ENCODE measurements around the gene CPXM2. TPM values are rescaled to one million over a fixed set of nuclear protein-coding genes. Genes with fewer than 3 reads are reported as not detected.

Gene CPXM2
- total and polyA plus RNA-seq, 10 of the 15 experiments (the other 5 are each of a cell fraction or from before 2014, with no cell fraction given): 0.08 to 1.1 (median 0.58) TPM

DNA sequence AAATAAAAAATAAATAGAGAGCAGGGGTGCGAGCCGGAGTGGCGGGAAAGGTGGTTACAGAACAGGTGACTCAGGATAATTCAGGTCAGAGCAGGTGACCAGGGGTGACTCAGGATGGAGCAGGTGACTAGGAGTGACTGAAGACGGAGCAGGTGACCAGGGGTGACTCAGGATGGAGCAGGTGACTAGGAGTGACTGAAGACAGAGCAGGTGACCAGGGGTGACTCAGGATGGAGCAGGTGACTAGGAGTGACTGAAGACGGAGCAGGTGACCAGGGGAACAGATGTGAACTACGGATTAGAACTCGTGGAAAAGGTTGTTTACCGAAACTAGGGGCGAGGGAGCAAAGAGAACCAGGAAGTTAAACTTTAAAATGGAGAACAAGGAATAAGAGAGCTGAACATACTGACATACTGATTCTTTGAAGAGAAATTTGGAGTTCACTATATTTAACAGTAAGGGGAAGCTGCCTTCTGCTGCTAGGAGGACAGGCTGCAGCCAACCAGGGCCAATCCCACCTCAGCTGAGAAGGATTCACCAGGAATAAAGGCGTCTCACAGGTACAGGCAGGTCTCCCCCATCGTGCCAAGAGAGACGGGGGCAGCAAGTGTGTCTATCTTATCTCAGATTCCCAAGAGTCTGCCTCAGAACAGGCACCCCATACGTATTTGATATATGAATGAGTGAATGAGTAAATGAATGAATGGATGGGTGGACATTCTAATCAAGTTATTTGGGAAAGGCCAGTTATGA, 101.3 kb downstream of the CPXM2 start:
- POLR2A ChIA-PET: no interaction called here
- H3K36me3 ChIP-seq (ENCODE audit: control insufficient read depth in 2 of 2, insufficient read depth in 2 of 2, low read length in 1 of 2): no peaks in the 10 kb centered on the region
- H2AFZ ChIP-seq (ENCODE audit: control insufficient read depth, low read depth, low read length): no peak overlapping the region
- no peaks in the 10 kb centered on the region; a peak in 1 of 4 replicates for H3K27me3 ChIP-seq (replicated peaks in 1 of 2; ENCODE audit: control insufficient read depth in 2 of 2, insufficient read depth in 2 of 2, low read length in 1 of 2)
- no peak for TF ChIP-seq YY1 (IDR thresholded peaks at IDR 0.05; ENCODE audit: low read depth, low read length)
- TF ChIP-seq SMAD5 (IDR thresholded peaks at IDR 0.05; ENCODE audit: low read depth): no peak
- no peak for TF ChIP-seq ZNF217 (IDR thresholded peaks at IDR 0.05)
- TF ChIP-seq NR2C2 (IDR thresholded peaks at IDR 0.05; ENCODE audit: borderline replicate concordance, control insufficient read depth, insufficient read length, low read depth): no peak
- TF ChIP-seq HCFC1 (IDR thresholded peaks at IDR 0.05; ENCODE audit: low read length): no peak
- no peak for TF ChIP-seq MYB (IDR thresholded peaks at IDR 0.05; ENCODE audit: borderline replicate concordance, low read depth, low read length)
- TF ChIP-seq, protein P1, sequence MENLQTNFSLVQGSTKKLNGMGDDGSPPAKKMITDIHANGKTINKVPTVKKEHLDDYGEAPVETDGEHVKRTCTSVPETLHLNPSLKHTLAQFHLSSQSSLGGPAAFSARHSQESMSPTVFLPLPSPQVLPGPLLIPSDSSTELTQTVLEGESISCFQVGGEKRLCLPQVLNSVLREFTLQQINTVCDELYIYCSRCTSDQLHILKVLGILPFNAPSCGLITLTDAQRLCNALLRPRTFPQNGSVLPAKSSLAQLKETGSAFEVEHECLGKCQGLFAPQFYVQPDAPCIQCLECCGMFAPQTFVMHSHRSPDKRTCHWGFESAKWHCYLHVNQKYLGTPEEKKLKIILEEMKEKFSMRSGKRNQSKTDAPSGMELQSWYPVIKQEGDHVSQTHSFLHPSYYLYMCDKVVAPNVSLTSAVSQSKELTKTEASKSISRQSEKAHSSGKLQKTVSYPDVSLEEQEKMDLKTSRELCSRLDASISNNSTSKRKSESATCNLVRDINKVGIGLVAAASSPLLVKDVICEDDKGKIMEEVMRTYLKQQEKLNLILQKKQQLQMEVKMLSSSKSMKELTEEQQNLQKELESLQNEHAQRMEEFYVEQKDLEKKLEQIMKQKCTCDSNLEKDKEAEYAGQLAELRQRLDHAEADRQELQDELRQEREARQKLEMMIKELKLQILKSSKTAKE (IDR thresholded peaks at IDR 0.05; ENCODE audit: low read depth, poor library complexity, severe bottlenecking): no peak
- no peak for TF ChIP-seq ZNF384 (IDR thresholded peaks at IDR 0.05; ENCODE audit: borderline replicate concordance, low read depth, low read length)
- TF ChIP-seq, protein P2, sequence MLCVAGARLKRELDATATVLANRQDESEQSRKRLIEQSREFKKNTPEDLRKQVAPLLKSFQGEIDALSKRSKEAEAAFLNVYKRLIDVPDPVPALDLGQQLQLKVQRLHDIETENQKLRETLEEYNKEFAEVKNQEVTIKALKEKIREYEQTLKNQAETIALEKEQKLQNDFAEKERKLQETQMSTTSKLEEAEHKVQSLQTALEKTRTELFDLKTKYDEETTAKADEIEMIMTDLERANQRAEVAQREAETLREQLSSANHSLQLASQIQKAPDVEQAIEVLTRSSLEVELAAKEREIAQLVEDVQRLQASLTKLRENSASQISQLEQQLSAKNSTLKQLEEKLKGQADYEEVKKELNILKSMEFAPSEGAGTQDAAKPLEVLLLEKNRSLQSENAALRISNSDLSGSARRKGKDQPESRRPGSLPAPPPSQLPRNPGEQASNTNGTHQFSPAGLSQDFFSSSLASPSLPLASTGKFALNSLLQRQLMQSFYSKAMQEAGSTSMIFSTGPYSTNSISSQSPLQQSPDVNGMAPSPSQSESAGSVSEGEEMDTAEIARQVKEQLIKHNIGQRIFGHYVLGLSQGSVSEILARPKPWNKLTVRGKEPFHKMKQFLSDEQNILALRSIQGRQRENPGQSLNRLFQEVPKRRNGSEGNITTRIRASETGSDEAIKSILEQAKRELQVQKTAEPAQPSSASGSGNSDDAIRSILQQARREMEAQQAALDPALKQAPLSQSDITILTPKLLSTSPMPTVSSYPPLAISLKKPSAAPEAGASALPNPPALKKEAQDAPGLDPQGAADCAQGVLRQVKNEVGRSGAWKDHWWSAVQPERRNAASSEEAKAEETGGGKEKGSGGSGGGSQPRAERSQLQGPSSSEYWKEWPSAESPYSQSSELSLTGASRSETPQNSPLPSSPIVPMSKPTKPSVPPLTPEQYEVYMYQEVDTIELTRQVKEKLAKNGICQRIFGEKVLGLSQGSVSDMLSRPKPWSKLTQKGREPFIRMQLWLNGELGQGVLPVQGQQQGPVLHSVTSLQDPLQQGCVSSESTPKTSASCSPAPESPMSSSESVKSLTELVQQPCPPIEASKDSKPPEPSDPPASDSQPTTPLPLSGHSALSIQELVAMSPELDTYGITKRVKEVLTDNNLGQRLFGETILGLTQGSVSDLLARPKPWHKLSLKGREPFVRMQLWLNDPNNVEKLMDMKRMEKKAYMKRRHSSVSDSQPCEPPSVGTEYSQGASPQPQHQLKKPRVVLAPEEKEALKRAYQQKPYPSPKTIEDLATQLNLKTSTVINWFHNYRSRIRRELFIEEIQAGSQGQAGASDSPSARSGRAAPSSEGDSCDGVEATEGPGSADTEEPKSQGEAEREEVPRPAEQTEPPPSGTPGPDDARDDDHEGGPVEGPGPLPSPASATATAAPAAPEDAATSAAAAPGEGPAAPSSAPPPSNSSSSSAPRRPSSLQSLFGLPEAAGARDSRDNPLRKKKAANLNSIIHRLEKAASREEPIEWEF (IDR thresholded peaks at IDR 0.05; ENCODE audit: insufficient replicate concordance, low read depth, low read length): no peak
- TF ChIP-seq, protein P3, sequence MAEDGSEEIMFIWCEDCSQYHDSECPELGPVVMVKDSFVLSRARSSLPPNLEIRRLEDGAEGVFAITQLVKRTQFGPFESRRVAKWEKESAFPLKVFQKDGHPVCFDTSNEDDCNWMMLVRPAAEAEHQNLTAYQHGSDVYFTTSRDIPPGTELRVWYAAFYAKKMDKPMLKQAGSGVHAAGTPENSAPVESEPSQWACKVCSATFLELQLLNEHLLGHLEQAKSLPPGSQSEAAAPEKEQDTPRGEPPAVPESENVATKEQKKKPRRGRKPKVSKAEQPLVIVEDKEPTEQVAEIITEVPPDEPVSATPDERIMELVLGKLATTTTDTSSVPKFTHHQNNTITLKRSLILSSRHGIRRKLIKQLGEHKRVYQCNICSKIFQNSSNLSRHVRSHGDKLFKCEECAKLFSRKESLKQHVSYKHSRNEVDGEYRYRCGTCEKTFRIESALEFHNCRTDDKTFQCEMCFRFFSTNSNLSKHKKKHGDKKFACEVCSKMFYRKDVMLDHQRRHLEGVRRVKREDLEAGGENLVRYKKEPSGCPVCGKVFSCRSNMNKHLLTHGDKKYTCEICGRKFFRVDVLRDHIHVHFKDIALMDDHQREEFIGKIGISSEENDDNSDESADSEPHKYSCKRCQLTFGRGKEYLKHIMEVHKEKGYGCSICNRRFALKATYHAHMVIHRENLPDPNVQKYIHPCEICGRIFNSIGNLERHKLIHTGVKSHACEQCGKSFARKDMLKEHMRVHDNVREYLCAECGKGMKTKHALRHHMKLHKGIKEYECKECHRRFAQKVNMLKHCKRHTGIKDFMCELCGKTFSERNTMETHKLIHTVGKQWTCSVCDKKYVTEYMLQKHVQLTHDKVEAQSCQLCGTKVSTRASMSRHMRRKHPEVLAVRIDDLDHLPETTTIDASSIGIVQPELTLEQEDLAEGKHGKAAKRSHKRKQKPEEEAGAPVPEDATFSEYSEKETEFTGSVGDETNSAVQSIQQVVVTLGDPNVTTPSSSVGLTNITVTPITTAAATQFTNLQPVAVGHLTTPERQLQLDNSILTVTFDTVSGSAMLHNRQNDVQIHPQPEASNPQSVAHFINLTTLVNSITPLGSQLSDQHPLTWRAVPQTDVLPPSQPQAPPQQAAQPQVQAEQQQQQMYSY (CRISPR knock-in tag; IDR thresholded peaks at IDR 0.05): no peak
- no peak for TF ChIP-seq HDAC2 (IDR thresholded peaks at IDR 0.05)
- FAIRE-seq (no peak), DNase-seq (ENCODE audit: low read depth, low spot score) (no peak), ATAC-seq (no peak)
- CTCF ChIA-PET: no interaction called here
- H3K9me3 ChIP-seq (replicated peaks; ENCODE audit: control insufficient read depth, insufficient read depth, low read length): no peaks in the 10 kb centered on the region; the same call in 1 of the 3 replicates
- H3K79me2 ChIP-seq (ENCODE audit: control insufficient read depth, insufficient read depth, low read length): no peaks in the 10 kb centered on the region
- H3K4me1 ChIP-seq (ENCODE audit: control insufficient read depth, insufficient read depth, low read length): no peaks in the 10 kb centered on the region
- 39% methylated on average over 13 of the region's 13 CpGs for WGBS (ENCODE audit: insufficient coverage, insufficient replicate concordance, low lambda C conversion rate, missing lambda C conversion rate)
- H3K9ac ChIP-seq (ENCODE audit: control insufficient read depth, insufficient read depth, low read length): no peak overlapping the region
- H3K4me3 ChIP-seq: no peak overlapping the region
- BruUV-seq (replicated peaks): no TSS peak
- no peak overlapping the region for H3K27ac ChIP-seq (ENCODE audit: control insufficient read depth, insufficient read depth)
- intact Hi-C loops (cut with micrococcal nuclease; ENCODE audit: unreplicated experiment): no loop called here
- in situ Hi-C loops (cut with MboI): no loop called here
- RAD21 ChIA-PET (ENCODE audit: unreplicated experiment): no interaction called here
- H3K4me2 ChIP-seq (ENCODE audit: control insufficient read depth, insufficient read depth): no peak overlapping the region
- SMC1A ChIA-PET (ENCODE audit: uncharacterized antibody, unreplicated experiment): no interaction called here
- H4K20me1 ChIP-seq (ENCODE audit: control insufficient read depth, insufficient read depth): no peaks in the 10 kb centered on the region
